ENCODE measurements around the gene DECR2. TPM values are rescaled to one million over a fixed set of nuclear protein-coding genes. Genes with fewer than 3 reads are reported as not detected.
A peak's percentile ranks its signal among the peaks of the same experiment; 100 is the strongest.

DECR2 gene
- total and polyA plus RNA-seq, 2 of the 13 experiments (the other 11 are each of a cell fraction or from before 2014, with no cell fraction given), result 36.3 to 44.6 TPM

GRCh38 chr16:356741-357140, 44.9 kb upstream of the DECR2 start:
- CTCF ChIA-PET (ENCODE audit: low intra/inter-chr PET ratio, low total read pairs), result no interaction called here
- ATAC-seq (no peak), DNase-seq (ENCODE audit: low spot score) (no peak), FAIRE-seq (no peak)
- intact Hi-C loops (cut with micrococcal nuclease; ENCODE audit: unreplicated experiment) (no loop called here), in situ Hi-C loops (cut with HindIII; ENCODE audit: extremely low pct_ligation_motif_present, low pct_unique_long_range_greater_than_20kb) (no loop called here)
- no peak overlapping the region for H3K4me3 ChIP-seq (replicated peaks in 1 of 3; ENCODE audit: insufficient read depth in 1 of 3, low read depth in 2 of 3, low read length in 3 of 3)
- no peak overlapping the region for H3K4me2 ChIP-seq (ENCODE audit: low read depth, low read length)
- WGBS (ENCODE audit: low lambda C conversion rate), result 89% methylated on average over 7 of the region's 12 CpGs
- H3K9ac ChIP-seq (ENCODE audit: insufficient read depth, low read depth, low read length), result no peak overlapping the region
- H2AFZ ChIP-seq (ENCODE audit: low read length), result no peak overlapping the region
- H3K4me1 ChIP-seq (ENCODE audit: insufficient read depth, low read length), result peaks cover 75% of the 10 kb centered on the region
- no peaks in the 10 kb centered on the region for H3K36me3 ChIP-seq (replicated peaks in 1 of 2; ENCODE audit: control insufficient read depth in 1 of 2, insufficient read depth in 2 of 2, low read length in 2 of 2)
- POLR2A ChIA-PET, result no interaction called here
- peaks cover 2% of the 10 kb centered on the region for H3K79me2 ChIP-seq (ENCODE audit: insufficient read depth, low read length)
- H3K9me3 ChIP-seq (ENCODE audit: low read length), result no peaks in the 10 kb centered on the region
- no peak overlapping the region for H3K27ac ChIP-seq (ENCODE audit: extremely low read length, insufficient read depth, low read length)
- H3K27me3 ChIP-seq (ENCODE audit: control insufficient read depth in 1 of 2, insufficient read depth in 2 of 2, low read length in 2 of 2), result no peaks in the 10 kb centered on the region
- BruUV-seq (replicated peaks), result no TSS peak
- no peaks in the 10 kb centered on the region for H4K20me1 ChIP-seq (ENCODE audit: insufficient read depth, low read length)
- TF ChIP-seq, protein P1, sequence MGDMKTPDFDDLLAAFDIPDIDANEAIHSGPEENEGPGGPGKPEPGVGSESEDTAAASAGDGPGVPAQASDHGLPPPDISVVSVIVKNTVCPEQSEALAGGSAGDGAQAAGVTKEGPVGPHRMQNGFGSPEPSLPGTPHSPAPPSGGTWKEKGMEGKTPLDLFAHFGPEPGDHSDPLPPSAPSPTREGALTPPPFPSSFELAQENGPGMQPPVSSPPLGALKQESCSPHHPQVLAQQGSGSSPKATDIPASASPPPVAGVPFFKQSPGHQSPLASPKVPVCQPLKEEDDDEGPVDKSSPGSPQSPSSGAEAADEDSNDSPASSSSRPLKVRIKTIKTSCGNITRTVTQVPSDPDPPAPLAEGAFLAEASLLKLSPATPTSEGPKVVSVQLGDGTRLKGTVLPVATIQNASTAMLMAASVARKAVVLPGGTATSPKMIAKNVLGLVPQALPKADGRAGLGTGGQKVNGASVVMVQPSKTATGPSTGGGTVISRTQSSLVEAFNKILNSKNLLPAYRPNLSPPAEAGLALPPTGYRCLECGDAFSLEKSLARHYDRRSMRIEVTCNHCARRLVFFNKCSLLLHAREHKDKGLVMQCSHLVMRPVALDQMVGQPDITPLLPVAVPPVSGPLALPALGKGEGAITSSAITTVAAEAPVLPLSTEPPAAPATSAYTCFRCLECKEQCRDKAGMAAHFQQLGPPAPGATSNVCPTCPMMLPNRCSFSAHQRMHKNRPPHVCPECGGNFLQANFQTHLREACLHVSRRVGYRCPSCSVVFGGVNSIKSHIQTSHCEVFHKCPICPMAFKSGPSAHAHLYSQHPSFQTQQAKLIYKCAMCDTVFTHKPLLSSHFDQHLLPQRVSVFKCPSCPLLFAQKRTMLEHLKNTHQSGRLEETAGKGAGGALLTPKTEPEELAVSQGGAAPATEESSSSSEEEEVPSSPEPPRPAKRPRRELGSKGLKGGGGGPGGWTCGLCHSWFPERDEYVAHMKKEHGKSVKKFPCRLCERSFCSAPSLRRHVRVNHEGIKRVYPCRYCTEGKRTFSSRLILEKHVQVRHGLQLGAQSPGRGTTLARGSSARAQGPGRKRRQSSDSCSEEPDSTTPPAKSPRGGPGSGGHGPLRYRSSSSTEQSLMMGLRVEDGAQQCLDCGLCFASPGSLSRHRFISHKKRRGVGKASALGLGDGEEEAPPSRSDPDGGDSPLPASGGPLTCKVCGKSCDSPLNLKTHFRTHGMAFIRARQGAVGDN (CRISPR knock-in tag; IDR thresholded peaks at IDR 0.05), result peak; percentile 38
- 0 out of 2 replicates have a peak, but pooled peaks have one; percentile 39 for TF ChIP-seq AKAP8 (CRISPR knock-in tag; IDR thresholded peaks at IDR 0.05)
- TF ChIP-seq PHF21A (CRISPR knock-in tag; IDR thresholded peaks at IDR 0.05), result no peak
- TF ChIP-seq ZNF75D (CRISPR knock-in tag; IDR thresholded peaks at IDR 0.05; ENCODE audit: borderline replicate concordance), result no peak
- no peak for TF ChIP-seq SRY (CRISPR knock-in tag; IDR thresholded peaks at IDR 0.05)
- TF ChIP-seq STAT6 (CRISPR knock-in tag; IDR thresholded peaks at IDR 0.05; ENCODE audit: borderline replicate concordance), result no peak
- TF ChIP-seq PLRG1 (conservative IDR thresholded peaks at IDR 0.05), result no peak
- TF ChIP-seq ZNF407 (CRISPR knock-in tag; IDR thresholded peaks at IDR 0.05; ENCODE audit: not compliant biosample characterization), result no peak
- TF ChIP-seq FIP1L1 (IDR thresholded peaks at IDR 0.05; ENCODE audit: borderline replicate concordance, insufficient read depth, low read depth, low read length), result no peak

All from HepG2 (cell line).